AG09309 (cell line): ENCODE measurements around the gene PLS1.

Experiments
- DNase-seq: peaks from one replicate; pipeline ENCODE4 v3.0.0-alpha.2; 2010; ENCODE audit warnings: low read depth
- H3K4me3 ChIP-seq: 2 replicates; pipeline ENCODE4 v1.5.1; 2011; ENCODE audit warnings: mild to moderate bottlenecking, low read depth, low read length, moderate library complexity; ENCODE audit not compliant: control insufficient read depth
- CTCF ChIP-seq: IDR thresholded peaks from 2 replicates; pipeline ENCODE4 v1.5.1; 2011; ENCODE audit warnings: mild to moderate bottlenecking, low read depth, low read length, inconsistent platforms; ENCODE audit not compliant: insufficient read depth, control insufficient read depth; ENCODE audit errors: missing control alignments

PLS1 gene

GRCh38 chr3:142657033-142657432 lies 60.8 kb downstream of the PLS1 start:
- no peak for TF ChIP-seq CTCF
- no peak overlapping the region for H3K4me3 ChIP-seq
- DNase-seq, result no peak

- no peak overlapping the region for H3K4me3 ChIP-seq
- no peak for DNase-seq
- TF ChIP-seq CTCF, result no peak
Observed at GRCh38 chr3:142660383-142660782, 64.2 kb downstream of the PLS1 start.

- TF ChIP-seq CTCF, result no peak
- no peak for DNase-seq
Observed at GRCh38 chr3:142660893-142661292, 64.7 kb downstream of the PLS1 start.

GRCh38 chr3:142663865-142664264 lies 67.7 kb downstream of the PLS1 start:
- H3K4me3 ChIP-seq, result no peak overlapping the region
- TF ChIP-seq CTCF, result no peak
- DNase-seq, result no peak

More at GRCh38 chr3:142660893-142661292, 64.7 kb downstream of the PLS1 start:
- no peak overlapping the region for H3K4me3 ChIP-seq

GRCh38 chr3:142664311-142664710 lies 68.1 kb downstream of the PLS1 start:
- H3K4me3 ChIP-seq, result no peak overlapping the region
- no peak for DNase-seq
- TF ChIP-seq CTCF, result no peak

- H3K4me3 ChIP-seq, result no peak overlapping the region
- no peak for DNase-seq
- no peak for TF ChIP-seq CTCF
Observed at GRCh38 chr3:142664819-142665218, 68.6 kb downstream of the PLS1 start.

- TF ChIP-seq CTCF, result no peak
- no peak overlapping the region for H3K4me3 ChIP-seq
- DNase-seq, result no peak
Observed at GRCh38 chr3:142670120-142670519, 73.9 kb downstream of the PLS1 start.
